ENCODE results near the gene EYS.

Gene EYS

GRCh38 chr6:63673692-63674091 is 2033.3 kb downstream of the EYS start:
- Histone ChIP-seq H3K4me3 (no peak overlapping the region), H3K27ac (no peak overlapping the region)
- no peak for TF ChIP-seq CTCF (IDR thresholded peaks at IDR 0.05)
- no peak for DNase-seq (ENCODE audit: low spot score)

- no peak for DNase-seq (ENCODE audit: low spot score)
- Histone ChIP-seq H3K4me3 (no peak overlapping the region), H3K27ac (no peak overlapping the region)
- TF ChIP-seq CTCF (IDR thresholded peaks at IDR 0.05), result no peak
Observed at GRCh38 chr6:63672582-63673129, 2034.4 kb downstream of the EYS start.

- no peak overlapping the region for H3K27ac ChIP-seq
- DNase-seq (ENCODE audit: low spot score), result no peak
- H3K4me3 ChIP-seq, result no peak overlapping the region
- TF ChIP-seq CTCF (IDR thresholded peaks at IDR 0.05), result no peak
Observed at GRCh38 chr6:63671098-63671754, 2035.8 kb downstream of the EYS start.
